Measurements from ENCODE around the gene TMEM245. TPM values are rescaled to one million over a fixed set of nuclear protein-coding genes. Genes with fewer than 3 reads are reported as not detected.

Gene TMEM245
- polyA plus RNA-seq, 2 of the 4 experiments (the other 2 are of a cell fraction), result 44.9 to 88.9 TPM

GRCh38 chr9:109118808-109119438 lies 824 bp downstream of the TMEM245 start:
- TF ChIP-seq SMC3 (IDR thresholded peaks at IDR 0.05) (no peak), SREBF2 (IDR thresholded peaks at IDR 0.05) (no peak), MAX (IDR thresholded peaks at IDR 0.05) (0 out of 2 replicates have a peak, but pooled peaks have one; percentile 53)
- FAIRE-seq (no peak), ATAC-seq (peak in 1 of 2 experiments; percentile 8; a peak in 3 of 6 replicates), DNase-seq (ENCODE audit: low read depth in 1 of 2, low spot score in 1 of 2) (no peak)
- Histone ChIP-seq H3K9me3 (no peaks in the 10 kb centered on the region), H3K4me1 (peaks cover 45% of the 10 kb centered on the region), H3K4me2 (peak overlapping the region; percentile 97), H3K4me3 (peak overlapping the region; percentile 92), H3K27ac (peak overlapping the region; percentile 97 to 99)
- ChIA-PET CTCF (interaction anchor here (0.5 to 3.8 kb wide), 6 partner anchors 10 to 249 kb away, joined by 3 to 18 read pairs (median 4); no protein-coding TSS in a partner anchor), POLR2A (interaction anchor here (0.6 to 1.5 kb wide), 8 partner anchors 8 to 197 kb away, joined by 3 to 21 read pairs (median 4); no protein-coding TSS in a partner anchor)
- WGBS (ENCODE audit: missing lambda C conversion rate), result 4% methylated on average over 15 of the region's 29 CpGs

GRCh38 chr9:109117856-109118807 lies 1.6 kb downstream of the TMEM245 start:
- Histone ChIP-seq H3K27ac (peak overlapping the region; percentile 97 to 99), H3K4me1 (peaks cover 53% of the 10 kb centered on the region), H3K4me3 (peak overlapping the region; percentile 92), H3K4me2 (peak overlapping the region; percentile 97), H3K9me3 (no peaks in the 10 kb centered on the region)
- ChIA-PET CTCF (interaction anchor here (1.0 to 3.8 kb wide), 5 partner anchors 9 to 126 kb away, joined by 3 to 18 read pairs (median 3); no protein-coding TSS in a partner anchor), POLR2A (interaction anchor here (0.9 kb wide), 1 partner anchor 11 kb away, joined by 4 read pairs; no protein-coding TSS in a partner anchor)
- peak; percentile 72 to 81 for DNase-seq (ENCODE audit: low read depth in 1 of 2, low spot score in 1 of 2)
- WGBS (ENCODE audit: missing lambda C conversion rate), result 5% methylated on average over 14 of the region's 14 CpGs
- TF ChIP-seq HMGXB4 (CRISPR knock-in tag; IDR thresholded peaks at IDR 0.05; ENCODE audit: borderline replicate concordance) (no peak), ELK1 (IDR thresholded peaks at IDR 0.05; ENCODE audit: low read depth, low read length) (no peak), FOSL2 (IDR thresholded peaks at IDR 0.05) (peak; percentile 37), FOSL2 (CRISPR knock-in tag; IDR thresholded peaks at IDR 0.05) (peak; percentile 86), JUNB (IDR thresholded peaks at IDR 0.05) (peak; percentile 53; the same call in 1 of the 2 replicates), ZFP36 (IDR thresholded peaks at IDR 0.05; ENCODE audit: borderline replicate concordance, partially characterized antibody) (no peak), HOXB5 (CRISPR knock-in tag; IDR thresholded peaks at IDR 0.05) (0 out of 2 replicates have a peak, but pooled peaks have one; percentile 34)
- FAIRE-seq, result peak; percentile 18
- ATAC-seq, result peak; percentile 35 to 52; a peak in 4 of 6 replicates

- Histone ChIP-seq H3K27ac (peak overlapping the region; percentile 36 to 51; a peak in 4 of 6 replicates), H3K4me1 (peaks cover 73% of the 10 kb centered on the region), H3K4me2 (peak overlapping the region; percentile 5; the same call in 1 of the 3 replicates), H3K9me3 (no peaks in the 10 kb centered on the region), H3K4me3 (no peak overlapping the region)
- DNase-seq (ENCODE audit: low read depth in 1 of 2, low spot score in 1 of 2) (no peak), FAIRE-seq (no peak), ATAC-seq (no peak)
- 92% methylated on average over 3 of the region's 3 CpGs for WGBS (ENCODE audit: missing lambda C conversion rate)
- TF ChIP-seq EHMT2 (IDR thresholded peaks at IDR 0.05; ENCODE audit: low read depth) (no peak), POLR2A (IDR thresholded peaks at IDR 0.05; ENCODE audit: low read length) (no peak), MAFK (IDR thresholded peaks at IDR 0.05; ENCODE audit: partially characterized antibody) (peak; percentile 88), HOXA7 (CRISPR knock-in tag; IDR thresholded peaks at IDR 0.05) (no peak)
- ChIA-PET POLR2A (no interaction called here), CTCF (no interaction called here)
These were observed 3.7 kb downstream of the TMEM245 start for GRCh38 chr9:109115931-109116526.
